Upper lobe of right lung (tissue), 1 donor: ENCODE measurements around the gene HEXIM2. TPM values are rescaled to one million over a fixed set of nuclear protein-coding genes. Genes with fewer than 3 reads are reported as not detected.

Experiments used
- ATAC-seq: fragments of 200-7000 bp; cut with Tn5 transposase; one replicate; pipeline ENCODE4 v1.9.1; 2020; ENCODE audit warnings: mild to moderate bottlenecking, moderate library complexity
- DNase-seq: peaks from one replicate; pipeline ENCODE4 v3.0.0-alpha.2; 2020
- H3K27ac ChIP-seq: fragments of 200-600 bp; one replicate; pipeline ENCODE4 v1.8.0; 2022
- H3K27me3 ChIP-seq: fragments of 200-600 bp; one replicate; pipeline ENCODE4 v1.8.0; 2022; ENCODE audit warnings: mild to moderate bottlenecking
- H3K36me3 ChIP-seq: fragments of 200-600 bp; one replicate; pipeline ENCODE4 v1.8.0; 2022
- H3K4me1 ChIP-seq: fragments of 200-600 bp; one replicate; pipeline ENCODE4 v1.8.0; 2022
- H3K4me3 ChIP-seq: fragments of 200-600 bp; one replicate; pipeline ENCODE4 v1.8.0; 2022; ENCODE audit warnings: mild to moderate bottlenecking
- H3K9me3 ChIP-seq: fragments of 200-600 bp; one replicate; pipeline ENCODE4 v1.8.0; 2022
- CTCF ChIP-seq: fragments of 200-600 bp; IDR thresholded peaks from one replicate; pipeline ENCODE4 v1.8.0; 2022; ENCODE audit warnings: antibody characterized with exemption
- intact Hi-C: fragments of 100-400 bp; cut with DNase I; formaldehyde crosslinking; loops from one replicate; pipeline ENCODE4 v1.11.0; 2022
- total RNA-seq: library from RNA; stranded (reverse); fragmentation: NEBNext Ultra II Directional; extraction: Animal tissue kit (Norgen Biotek cat#: 25700); gene quantifications from one replicate; pipeline ENCODE4 v1.2.1, GENCODE V29; 2021
- donor health status: DM: no; HTN: yes; CAD: no; lungs with severe emphysema.

The HEXIM2 gene
- total RNA-seq, 1 donor from 2014 or later, result 5.7 TPM

- no peaks in the 10 kb centered on the region for H3K27me3 ChIP-seq
- TF ChIP-seq CTCF, result no peak
- DNase-seq (no peak), ATAC-seq (no peak)
- H3K36me3 ChIP-seq, result no peaks in the 10 kb centered on the region
- no peaks in the 10 kb centered on the region for H3K4me1 ChIP-seq
- no peak overlapping the region for H3K27ac ChIP-seq
- intact Hi-C loops, result loop anchor here (10.0 kb wide), 1 partner anchor 200 kb away; the partner anchor contains the start of gene GFAP
- no peak overlapping the region for H3K4me3 ChIP-seq
- no peaks in the 10 kb centered on the region for H3K9me3 ChIP-seq
Measured at GRCh38 chr17:45115015-45115625, 46.6 kb upstream of the HEXIM2 start.

GRCh38 chr17:45115871-45116270 is 45.8 kb upstream of the HEXIM2 start:
- Histone ChIP-seq H3K36me3 (no peaks in the 10 kb centered on the region), H3K27ac (no peak overlapping the region), H3K9me3 (no peaks in the 10 kb centered on the region), H3K4me1 (no peaks in the 10 kb centered on the region), H3K27me3 (no peaks in the 10 kb centered on the region), H3K4me3 (no peak overlapping the region)
- ATAC-seq (no peak), DNase-seq (no peak)
- intact Hi-C loops, result loop anchor here (10.0 kb wide), 1 partner anchor 201 kb away; the partner anchor contains the start of gene GFAP
- no peak for TF ChIP-seq CTCF

GRCh38 chr17:45116434-45117016 is 45.1 kb upstream of the HEXIM2 start:
- intact Hi-C loops, result loop anchor here (10.0 kb wide), 1 partner anchor 202 kb away; the partner anchor contains the start of gene GFAP
- TF ChIP-seq CTCF, result no peak
- Histone ChIP-seq H3K27me3 (no peaks in the 10 kb centered on the region), H3K4me3 (no peak overlapping the region), H3K4me1 (no peaks in the 10 kb centered on the region), H3K9me3 (no peaks in the 10 kb centered on the region), H3K36me3 (no peaks in the 10 kb centered on the region), H3K27ac (no peak overlapping the region)
- ATAC-seq, result no peak
- no peak for DNase-seq

DNA sequence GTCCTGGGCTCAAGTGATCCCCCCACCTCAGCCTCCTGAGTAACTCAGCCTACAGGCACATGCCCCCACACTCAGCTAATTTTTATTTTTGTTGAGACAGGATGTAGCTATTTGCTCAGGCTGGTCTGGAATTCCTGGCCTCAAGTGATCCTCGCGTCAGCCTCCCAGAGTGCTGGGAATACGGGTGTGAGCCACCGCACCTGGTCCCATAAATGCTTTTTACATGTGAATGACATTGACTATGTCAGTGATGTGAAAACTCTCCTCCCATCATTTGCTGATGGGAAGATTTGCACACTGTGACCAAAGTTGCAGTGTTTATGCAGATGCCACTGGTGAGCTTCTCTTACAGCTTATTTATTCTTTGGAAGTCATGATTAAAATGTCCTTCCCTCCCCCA is 44.3 kb upstream of the HEXIM2 start:
- no peaks in the 10 kb centered on the region for H3K36me3 ChIP-seq

More for the DNA sequence above, 44.3 kb upstream of the HEXIM2 start:
- intact Hi-C loops, result loop anchor here (10.0 kb wide), 1 partner anchor 203 kb away; the partner anchor contains the start of gene GFAP
- H3K4me1 ChIP-seq, result peaks cover 4% of the 10 kb centered on the region
- DNase-seq (no peak), ATAC-seq (no peak)
- H3K27me3 ChIP-seq, result no peaks in the 10 kb centered on the region
- no peak for TF ChIP-seq CTCF
- H3K9me3 ChIP-seq, result no peaks in the 10 kb centered on the region
- no peak overlapping the region for H3K4me3 ChIP-seq
- H3K27ac ChIP-seq, result no peak overlapping the region
